ENCODE results near the gene SARM1. TPM values are rescaled to one million over a fixed set of nuclear protein-coding genes. Genes with fewer than 3 reads are reported as not detected.

The SARM1 gene
- polyA plus RNA-seq, 1 donor from 2014 or later: 21.6 TPM

- H3K4me2 ChIP-seq (ENCODE audit: low read length): no peak overlapping the region
- H4K20me1 ChIP-seq (ENCODE audit: insufficient read depth): no peaks in the 10 kb centered on the region
- no peaks in the 10 kb centered on the region for H3K27me3 ChIP-seq (ENCODE audit: insufficient read depth, low read depth, low read length)
- no peaks in the 10 kb centered on the region for H3F3A ChIP-seq (ENCODE audit: insufficient read depth, low read length, poor library complexity, severe bottlenecking)
- no peak overlapping the region for H3K9ac ChIP-seq (ENCODE audit: low read length)
- H3K79me2 ChIP-seq (replicated peaks; ENCODE audit: insufficient read depth, low read length): peaks cover 30% of the 10 kb centered on the region
- no peak overlapping the region for H2AFZ ChIP-seq (ENCODE audit: low read depth, low read length)
- H3K4me3 ChIP-seq (ENCODE audit: low read length): no peak overlapping the region
- TF ChIP-seq MXI1 (conservative IDR thresholded peaks at IDR 0.05; ENCODE audit: poor library complexity, severe bottlenecking): no peak
- TF ChIP-seq, protein P1, sequence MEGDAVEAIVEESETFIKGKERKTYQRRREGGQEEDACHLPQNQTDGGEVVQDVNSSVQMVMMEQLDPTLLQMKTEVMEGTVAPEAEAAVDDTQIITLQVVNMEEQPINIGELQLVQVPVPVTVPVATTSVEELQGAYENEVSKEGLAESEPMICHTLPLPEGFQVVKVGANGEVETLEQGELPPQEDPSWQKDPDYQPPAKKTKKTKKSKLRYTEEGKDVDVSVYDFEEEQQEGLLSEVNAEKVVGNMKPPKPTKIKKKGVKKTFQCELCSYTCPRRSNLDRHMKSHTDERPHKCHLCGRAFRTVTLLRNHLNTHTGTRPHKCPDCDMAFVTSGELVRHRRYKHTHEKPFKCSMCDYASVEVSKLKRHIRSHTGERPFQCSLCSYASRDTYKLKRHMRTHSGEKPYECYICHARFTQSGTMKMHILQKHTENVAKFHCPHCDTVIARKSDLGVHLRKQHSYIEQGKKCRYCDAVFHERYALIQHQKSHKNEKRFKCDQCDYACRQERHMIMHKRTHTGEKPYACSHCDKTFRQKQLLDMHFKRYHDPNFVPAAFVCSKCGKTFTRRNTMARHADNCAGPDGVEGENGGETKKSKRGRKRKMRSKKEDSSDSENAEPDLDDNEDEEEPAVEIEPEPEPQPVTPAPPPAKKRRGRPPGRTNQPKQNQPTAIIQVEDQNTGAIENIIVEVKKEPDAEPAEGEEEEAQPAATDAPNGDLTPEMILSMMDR (IDR thresholded peaks at IDR 0.05; ENCODE audit: poor library complexity, severe bottlenecking): no peak
- no peak for TF ChIP-seq SMC3 (conservative IDR thresholded peaks at IDR 0.05; ENCODE audit: poor library complexity)
- TF ChIP-seq EZH2 (IDR thresholded peaks at IDR 0.05; ENCODE audit: borderline replicate concordance, insufficient read depth, low read length, poor library complexity, severe bottlenecking): no peak
- TF ChIP-seq TAF1 (IDR thresholded peaks at IDR 0.05; ENCODE audit: low read depth): no peak
- TF ChIP-seq EP300 (conservative IDR thresholded peaks at IDR 0.05; ENCODE audit: poor library complexity, severe bottlenecking): no peak
- H3K36me3 ChIP-seq (ENCODE audit: insufficient read depth, low read length): peaks cover 2% of the 10 kb centered on the region
- H3K9me2 ChIP-seq (ENCODE audit: insufficient read depth, low read length): no peaks in the 10 kb centered on the region
- H3K27ac ChIP-seq (ENCODE audit: low read length): no peak overlapping the region
- H3K9me3 ChIP-seq (ENCODE audit: low read length): no peaks in the 10 kb centered on the region
These were observed 32.1 kb upstream of the SARM1 start for GRCh38 chr17:28339431-28339830.

DNA sequence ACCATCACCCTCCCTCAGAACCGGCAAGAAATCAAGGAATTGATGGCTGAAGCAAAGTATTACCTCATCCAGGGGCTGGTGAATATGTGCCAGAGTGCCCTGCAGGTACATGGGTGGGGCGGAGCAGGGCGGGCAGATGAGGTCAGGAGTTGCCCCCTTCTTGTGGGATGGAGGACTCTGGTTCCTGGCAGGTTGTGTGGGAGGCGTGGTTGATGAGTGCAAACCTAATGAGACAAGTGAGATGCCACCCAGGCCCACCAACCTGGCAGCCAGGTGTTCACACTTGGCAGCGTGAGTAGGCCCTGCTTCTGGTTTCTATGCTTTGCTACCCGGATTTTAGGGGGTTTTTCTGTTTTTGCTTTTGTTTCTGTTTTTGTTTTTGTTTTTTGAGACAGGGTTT lies 31.1 kb upstream of the SARM1 start:
- H3K27ac ChIP-seq (ENCODE audit: low read length): no peak overlapping the region
- no peaks in the 10 kb centered on the region for H4K20me1 ChIP-seq (ENCODE audit: insufficient read depth)
- no peaks in the 10 kb centered on the region for H3F3A ChIP-seq (ENCODE audit: insufficient read depth, low read length, poor library complexity, severe bottlenecking)
- no peak overlapping the region for H3K4me3 ChIP-seq (ENCODE audit: low read length)
- H3K9me3 ChIP-seq (ENCODE audit: low read length): no peaks in the 10 kb centered on the region
- TF ChIP-seq RAD21 (conservative IDR thresholded peaks at IDR 0.05) (no peak), POLR2AphosphoS5 (IDR thresholded peaks at IDR 0.05) (no peak), EP300 (conservative IDR thresholded peaks at IDR 0.05; ENCODE audit: poor library complexity, severe bottlenecking) (no peak), TAF1 (IDR thresholded peaks at IDR 0.05; ENCODE audit: low read depth) (no peak), MXI1 (conservative IDR thresholded peaks at IDR 0.05; ENCODE audit: poor library complexity, severe bottlenecking) (no peak)
- no peak overlapping the region for H3K9ac ChIP-seq (ENCODE audit: low read length)
- no peaks in the 10 kb centered on the region for H3K9me2 ChIP-seq (ENCODE audit: insufficient read depth, low read length)
- no peak overlapping the region for H3K4me2 ChIP-seq (ENCODE audit: low read length)
- peaks cover 27% of the 10 kb centered on the region for H3K79me2 ChIP-seq (replicated peaks; ENCODE audit: insufficient read depth, low read length)
- no peaks in the 10 kb centered on the region for H3K27me3 ChIP-seq (ENCODE audit: insufficient read depth, low read depth, low read length)
- H3K36me3 ChIP-seq (ENCODE audit: insufficient read depth, low read length): peaks cover 6% of the 10 kb centered on the region
- no peak overlapping the region for H2AFZ ChIP-seq (ENCODE audit: low read depth, low read length)

GRCh38 chr17:28341516-28341915 lies 30.0 kb upstream of the SARM1 start:
- Histone ChIP-seq H3K36me3 (ENCODE audit: insufficient read depth, low read length) (peaks cover 6% of the 10 kb centered on the region), H4K20me1 (ENCODE audit: insufficient read depth) (no peaks in the 10 kb centered on the region), H3K9me2 (ENCODE audit: insufficient read depth, low read length) (no peaks in the 10 kb centered on the region), H3K9ac (ENCODE audit: low read length) (no peak overlapping the region), H3K27ac (ENCODE audit: low read length) (no peak overlapping the region), H3K9me3 (ENCODE audit: low read length) (no peaks in the 10 kb centered on the region), H3K79me2 (replicated peaks; ENCODE audit: insufficient read depth, low read length) (peaks cover 27% of the 10 kb centered on the region), H3K27me3 (ENCODE audit: insufficient read depth, low read depth, low read length) (no peaks in the 10 kb centered on the region), H3K4me2 (ENCODE audit: low read length) (no peak overlapping the region), H2AFZ (ENCODE audit: low read depth, low read length) (no peak overlapping the region), H3K4me3 (ENCODE audit: low read length) (no peak overlapping the region), H3F3A (ENCODE audit: insufficient read depth, low read length, poor library complexity, severe bottlenecking) (no peaks in the 10 kb centered on the region)
- TF ChIP-seq REST (IDR thresholded peaks at IDR 0.05; ENCODE audit: borderline replicate concordance) (no peak), SMC3 (conservative IDR thresholded peaks at IDR 0.05; ENCODE audit: poor library complexity) (no peak), TAF1 (IDR thresholded peaks at IDR 0.05; ENCODE audit: low read depth) (no peak), EZH2 (IDR thresholded peaks at IDR 0.05; ENCODE audit: borderline replicate concordance, insufficient read depth, low read length, poor library complexity, severe bottlenecking) (no peak), MXI1 (conservative IDR thresholded peaks at IDR 0.05; ENCODE audit: poor library complexity, severe bottlenecking) (no peak), RAD21 (conservative IDR thresholded peaks at IDR 0.05) (no peak), POLR2AphosphoS5 (IDR thresholded peaks at IDR 0.05) (no peak)
- TF ChIP-seq, protein P1 (IDR thresholded peaks at IDR 0.05; ENCODE audit: poor library complexity, severe bottlenecking): no peak
